Neural crest cell (in vitro differentiated cells): Measurements from ENCODE around the gene FOXK1. TPM values are rescaled to one million over a fixed set of nuclear protein-coding genes. Genes with fewer than 3 reads are reported as not detected.

Experiments used
- DNase-seq: peaks from one replicate; pipeline ENCODE4 v3.0.0; 2021; ENCODE audit warnings: low read depth, mixed read lengths, low spot score
- H3K27ac Mint-ChIP-seq: one replicate; pipeline ENCODE4 v1.8.0; 2021; ENCODE audit warnings: mild to moderate bottlenecking, mixed read lengths; ENCODE audit not compliant: unreplicated experiment
- H3K27me3 Mint-ChIP-seq: 2 replicates; pipeline ENCODE4 v1.8.0; 2021; ENCODE audit warnings: low read depth, mild to moderate bottlenecking, mixed read lengths
- H3K36me3 Mint-ChIP-seq: 2 replicates; pipeline ENCODE4 v1.8.0; 2021; ENCODE audit warnings: low read depth, mild to moderate bottlenecking, mixed read lengths
- H3K4me1 Mint-ChIP-seq: 2 replicates; pipeline ENCODE4 v1.8.0; 2021; ENCODE audit warnings: mixed read lengths
- H3K4me3 Mint-ChIP-seq: one replicate; pipeline ENCODE4 v1.8.0; 2021; ENCODE audit warnings: mild to moderate bottlenecking, mixed read lengths
- H3K9me3 Mint-ChIP-seq: 2 replicates; pipeline ENCODE4 v1.8.0; 2021; ENCODE audit warnings: mixed read lengths
- CTCF ChIP-seq: fragments of 200-600 bp; sonication (generic); conservative IDR thresholded peaks from 2 replicates; pipeline ENCODE4 v1.5.0; 2021; ENCODE audit warnings: antibody characterized with exemption, mild to moderate bottlenecking
- total RNA-seq: library from RNA; stranded (reverse); gene quantifications from 2 replicates; pipeline ENCODE4 v1.2.1, GENCODE V29; 2021

The FOXK1 gene
- total RNA-seq, 1 donor from 2014 or later = 29.1 TPM

- Mint-ChIP-seq H3K4me3 (no peak overlapping the region), H3K4me1 (no peaks in the 10 kb centered on the region), H3K9me3 (no peaks in the 10 kb centered on the region), H3K27ac (no peak overlapping the region), H3K27me3 (no peaks in the 10 kb centered on the region), H3K36me3 (no peaks in the 10 kb centered on the region)
- no peak for TF ChIP-seq CTCF
- no peak for DNase-seq
These were observed 106.0 kb downstream of the FOXK1 start for GRCh38 chr7:4787947-4788626.

- Mint-ChIP-seq H3K9me3 (no peaks in the 10 kb centered on the region), H3K4me1 (no peaks in the 10 kb centered on the region), H3K4me3 (no peak overlapping the region), H3K27me3 (no peaks in the 10 kb centered on the region), H3K27ac (no peak overlapping the region), H3K36me3 (no peaks in the 10 kb centered on the region)
- TF ChIP-seq CTCF = no peak
- DNase-seq = no peak
These were observed 106.6 kb downstream of the FOXK1 start for GRCh38 chr7:4788627-4789189.

- no peak for TF ChIP-seq CTCF
- Mint-ChIP-seq H3K27me3 (no peaks in the 10 kb centered on the region), H3K9me3 (no peaks in the 10 kb centered on the region), H3K27ac (no peak overlapping the region), H3K4me1 (peaks cover 5% of the 10 kb centered on the region), H3K36me3 (peaks cover 2% of the 10 kb centered on the region), H3K4me3 (no peak overlapping the region)
- DNase-seq = no peak
These were observed 107.3 kb downstream of the FOXK1 start for GRCh38 chr7:4789194-4790077.

- DNase-seq = no peak
- H3K4me1 Mint-ChIP-seq = peaks cover 8% of the 10 kb centered on the region
- TF ChIP-seq CTCF = no peak
These were observed 108.0 kb downstream of the FOXK1 start for GRCh38 chr7:4790078-4790465.

GRCh38 chr7:4790516-4790991 lies 108.5 kb downstream of the FOXK1 start:
- TF ChIP-seq CTCF = no peak
- Mint-ChIP-seq H3K36me3 (peaks cover 2% of the 10 kb centered on the region), H3K27ac (no peak overlapping the region), H3K27me3 (no peaks in the 10 kb centered on the region), H3K4me1 (peaks cover 8% of the 10 kb centered on the region), H3K9me3 (no peaks in the 10 kb centered on the region), H3K4me3 (no peak overlapping the region)
- DNase-seq = no peak

More at GRCh38 chr7:4790078-4790465, 108.0 kb downstream of the FOXK1 start:
- Mint-ChIP-seq H3K9me3 (no peaks in the 10 kb centered on the region), H3K4me3 (no peak overlapping the region), H3K36me3 (peaks cover 2% of the 10 kb centered on the region), H3K27ac (no peak overlapping the region), H3K27me3 (no peaks in the 10 kb centered on the region)
